Esophagus squamous epithelium (tissue), 4 donors: ENCODE data around the gene PTPRM.

Source experiments
- POLR2A ChIP-seq, 4 donors: fragments of 450-650 bp; IDR thresholded peaks; one replicate each; pipeline ENCODE4 v1.6.1; 2017; ENCODE audit warnings: antibody characterized with exemption in 4 of 4, mild to moderate bottlenecking in 4 of 4, moderate library complexity in 3 of 4
- TF ChIP-seq, protein P1 (sequence below), 6 experiments: fragments of 450-650 bp in 4 of 6; fragments of 200-600 bp in 2 of 6; sonication (generic) in 2 of 6; IDR thresholded peaks; one replicate each; pipeline ENCODE4 v1.5.1; 2016 to 2019; ENCODE audit warnings: antibody characterized with exemption in 6 of 6, mild to moderate bottlenecking in 4 of 6, moderate library complexity in 4 of 6

GRCh38 chr18:7987284-7987976, 420.3 kb downstream of the PTPRM start:
- no peak for TF ChIP-seq POLR2A (IDR thresholded peaks at IDR 0.05)
- TF ChIP-seq, protein P1, sequence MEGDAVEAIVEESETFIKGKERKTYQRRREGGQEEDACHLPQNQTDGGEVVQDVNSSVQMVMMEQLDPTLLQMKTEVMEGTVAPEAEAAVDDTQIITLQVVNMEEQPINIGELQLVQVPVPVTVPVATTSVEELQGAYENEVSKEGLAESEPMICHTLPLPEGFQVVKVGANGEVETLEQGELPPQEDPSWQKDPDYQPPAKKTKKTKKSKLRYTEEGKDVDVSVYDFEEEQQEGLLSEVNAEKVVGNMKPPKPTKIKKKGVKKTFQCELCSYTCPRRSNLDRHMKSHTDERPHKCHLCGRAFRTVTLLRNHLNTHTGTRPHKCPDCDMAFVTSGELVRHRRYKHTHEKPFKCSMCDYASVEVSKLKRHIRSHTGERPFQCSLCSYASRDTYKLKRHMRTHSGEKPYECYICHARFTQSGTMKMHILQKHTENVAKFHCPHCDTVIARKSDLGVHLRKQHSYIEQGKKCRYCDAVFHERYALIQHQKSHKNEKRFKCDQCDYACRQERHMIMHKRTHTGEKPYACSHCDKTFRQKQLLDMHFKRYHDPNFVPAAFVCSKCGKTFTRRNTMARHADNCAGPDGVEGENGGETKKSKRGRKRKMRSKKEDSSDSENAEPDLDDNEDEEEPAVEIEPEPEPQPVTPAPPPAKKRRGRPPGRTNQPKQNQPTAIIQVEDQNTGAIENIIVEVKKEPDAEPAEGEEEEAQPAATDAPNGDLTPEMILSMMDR (IDR thresholded peaks at IDR 0.05), result no peak
